SK-N-SH treated with all-trans-retinoic acid at 6 μM for 48 hours (cell line): Measurements from ENCODE around the gene MIEF2.

Experiments used
- ATAC-seq: fragments of 200-7000 bp; cut with Tn5 transposase; 3 replicates; pipeline ENCODE4 v1.9.1; 2020; ENCODE audit warnings: mild to moderate bottlenecking, moderate library complexity
- ARNTL ChIP-seq: fragments of 450-650 bp; formaldehyde crosslinking; IDR thresholded peaks from 2 replicates; pipeline ENCODE4 v1.5.0; 2020; ENCODE audit warnings: low read depth, mild to moderate bottlenecking, moderate library complexity, borderline replicate concordance
- BACH2 ChIP-seq: fragments of 250-450 bp; sonication (Bioruptor Pico); IDR thresholded peaks from 2 replicates; pipeline ENCODE4 v1.9.0; 2021; ENCODE audit warnings: mild to moderate bottlenecking, borderline replicate concordance
- CSDC2 ChIP-seq: fragments of 250-450 bp; sonication (Bioruptor Pico); IDR thresholded peaks from 2 replicates; pipeline ENCODE4 v1.5.0; 2020; ENCODE audit warnings: mild to moderate bottlenecking, moderate library complexity
- ESRRG ChIP-seq: fragments of 250-450 bp; sonication (Bioruptor Pico); IDR thresholded peaks from 2 replicates; pipeline ENCODE4 v1.6.1; 2021; ENCODE audit warnings: mild to moderate bottlenecking
- GLIS3 ChIP-seq: fragments of 250-450 bp; sonication (Bioruptor Pico); IDR thresholded peaks from 2 replicates; pipeline ENCODE4 v1.5.0; 2020; ENCODE audit warnings: mild to moderate bottlenecking, moderate library complexity
- ISL1 ChIP-seq: fragments of 250-450 bp; sonication (Bioruptor Pico); IDR thresholded peaks from 2 replicates; pipeline ENCODE4 v2.1.2; 2022; ENCODE audit warnings: mild to moderate bottlenecking, moderate library complexity
- OSR1 ChIP-seq: fragments of 250-450 bp; sonication (Bioruptor Pico); IDR thresholded peaks from 2 replicates; pipeline ENCODE4 v1.8.0; 2022; ENCODE audit warnings: moderate library complexity, mild to moderate bottlenecking, inconsistent platforms
- POU6F1 ChIP-seq: fragments of 250-450 bp; sonication (Bioruptor Pico); IDR thresholded peaks from 2 replicates; pipeline ENCODE4 v1.8.0; 2021; ENCODE audit warnings: low read depth, mild to moderate bottlenecking, moderate library complexity, borderline replicate concordance
- PPARA ChIP-seq: fragments of 250-450 bp; sonication (Bioruptor Pico); IDR thresholded peaks from 2 replicates; pipeline ENCODE4 v1.5.0; 2020; ENCODE audit warnings: mild to moderate bottlenecking, borderline replicate concordance
- RARB ChIP-seq: fragments of 250-450 bp; sonication (Bioruptor Pico); IDR thresholded peaks from 2 replicates; pipeline ENCODE4 v1.8.0; 2021; ENCODE audit warnings: mild to moderate bottlenecking, moderate library complexity
- TCF4 ChIP-seq: fragments of 250-450 bp; sonication (Bioruptor Pico); IDR thresholded peaks from 2 replicates; pipeline ENCODE4 v1.8.0; 2021; ENCODE audit warnings: mild to moderate bottlenecking, moderate library complexity, borderline replicate concordance
- TOX ChIP-seq: fragments of 250-450 bp; sonication (Bioruptor Pico); IDR thresholded peaks from 2 replicates; pipeline ENCODE4 v1.8.0; 2021; ENCODE audit warnings: mild to moderate bottlenecking, moderate library complexity, borderline replicate concordance
- ZC3H10 ChIP-seq: fragments of 250-450 bp; sonication (Bioruptor Pico); IDR thresholded peaks from 2 replicates; pipeline ENCODE4 v1.5.1; 2021; ENCODE audit warnings: mild to moderate bottlenecking, moderate library complexity
- ZFP3 ChIP-seq: fragments of 250-450 bp; sonication (Bioruptor Pico); IDR thresholded peaks from 2 replicates; pipeline ENCODE4 v1.5.0; 2020; ENCODE audit warnings: mild to moderate bottlenecking, moderate library complexity
- ZFP30 ChIP-seq: fragments of 450-650 bp; formaldehyde crosslinking; IDR thresholded peaks from 2 replicates; pipeline ENCODE4 v1.5.0; 2022; ENCODE audit warnings: mild to moderate bottlenecking, moderate library complexity
- ZNF565 ChIP-seq: fragments of 450-650 bp; formaldehyde crosslinking; conservative IDR thresholded peaks from 2 replicates; pipeline ENCODE4 v1.5.0; 2020; ENCODE audit warnings: low read depth, mild to moderate bottlenecking, moderate library complexity
- ZNF70 ChIP-seq: fragments of 450-650 bp; formaldehyde crosslinking; IDR thresholded peaks from 2 replicates; pipeline ENCODE4 v1.5.0; 2020; ENCODE audit warnings: mild to moderate bottlenecking, moderate library complexity
- ZNF8 ChIP-seq: fragments of 450-650 bp; formaldehyde crosslinking; IDR thresholded peaks from 2 replicates; pipeline ENCODE4 v1.5.0; 2020; ENCODE audit warnings: mild to moderate bottlenecking, moderate library complexity
- TF ChIP-seq, protein P1 (sequence below): fragments of 250-450 bp; sonication (Bioruptor Pico); IDR thresholded peaks from 2 replicates; pipeline ENCODE4 v1.5.1; 2021; ENCODE audit warnings: mild to moderate bottlenecking, moderate library complexity
- TF ChIP-seq, protein P2 (sequence below): fragments of 250-450 bp; sonication (Bioruptor Pico); IDR thresholded peaks from 2 replicates; pipeline ENCODE4 v1.8.0; 2020; ENCODE audit warnings: mild to moderate bottlenecking, moderate library complexity, borderline replicate concordance
- TF ChIP-seq, protein P3 (sequence below): fragments of 250-450 bp; sonication (Bioruptor Pico); IDR thresholded peaks from 2 replicates; pipeline ENCODE4 v1.5.1; 2020; ENCODE audit warnings: low read depth, mild to moderate bottlenecking, moderate library complexity

MIEF2 gene

DNA sequence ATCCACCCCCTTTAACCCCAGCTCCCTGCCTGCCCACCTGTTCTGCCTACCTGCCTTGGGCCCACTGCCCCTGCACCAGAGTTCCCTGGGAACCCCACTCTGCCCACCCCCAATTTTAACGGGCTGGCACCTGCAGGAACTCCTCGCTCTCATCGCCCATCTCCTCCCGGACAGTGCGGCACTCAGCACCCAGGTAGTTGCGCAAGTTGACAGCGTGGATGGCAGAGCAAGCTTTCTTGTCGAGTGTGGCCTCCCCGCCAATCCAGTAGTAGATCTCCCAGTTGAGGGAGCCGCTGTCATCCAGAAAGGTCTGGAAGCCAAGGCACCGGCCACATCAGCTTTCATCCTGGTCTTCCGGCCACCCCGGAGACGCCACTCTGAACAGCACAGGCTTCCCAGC, 9.8 kb upstream of the MIEF2 start:
- ATAC-seq, result no peak
- TF ChIP-seq ZNF565 (CRISPR knock-in tag), result no peak
- TF ChIP-seq POU6F1 (CRISPR knock-in tag), result no peak
- TF ChIP-seq TOX (CRISPR knock-in tag), result no peak
- no peak for TF ChIP-seq ESRRG (CRISPR knock-in tag)
- no peak for TF ChIP-seq ZNF70 (CRISPR knock-in tag)
- TF ChIP-seq, protein P1, sequence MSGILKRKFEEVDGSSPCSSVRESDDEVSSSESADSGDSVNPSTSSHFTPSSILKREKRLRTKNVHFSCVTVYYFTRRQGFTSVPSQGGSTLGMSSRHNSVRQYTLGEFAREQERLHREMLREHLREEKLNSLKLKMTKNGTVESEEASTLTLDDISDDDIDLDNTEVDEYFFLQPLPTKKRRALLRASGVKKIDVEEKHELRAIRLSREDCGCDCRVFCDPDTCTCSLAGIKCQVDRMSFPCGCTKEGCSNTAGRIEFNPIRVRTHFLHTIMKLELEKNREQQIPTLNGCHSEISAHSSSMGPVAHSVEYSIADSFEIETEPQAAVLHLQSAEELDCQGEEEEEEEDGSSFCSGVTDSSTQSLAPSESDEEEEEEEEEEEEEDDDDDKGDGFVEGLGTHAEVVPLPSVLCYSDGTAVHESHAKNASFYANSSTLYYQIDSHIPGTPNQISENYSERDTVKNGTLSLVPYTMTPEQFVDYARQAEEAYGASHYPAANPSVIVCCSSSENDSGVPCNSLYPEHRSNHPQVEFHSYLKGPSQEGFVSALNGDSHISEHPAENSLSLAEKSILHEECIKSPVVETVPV (CRISPR knock-in tag), result no peak
- no peak for TF ChIP-seq ZNF8 (CRISPR knock-in tag)
- no peak for TF ChIP-seq TCF4 (CRISPR knock-in tag)
- no peak for TF ChIP-seq PPARA (CRISPR knock-in tag)
- TF ChIP-seq ZFP30 (CRISPR knock-in tag), result no peak
- TF ChIP-seq ARNTL (CRISPR knock-in tag), result no peak
- TF ChIP-seq ZFP3, result no peak

DNA sequence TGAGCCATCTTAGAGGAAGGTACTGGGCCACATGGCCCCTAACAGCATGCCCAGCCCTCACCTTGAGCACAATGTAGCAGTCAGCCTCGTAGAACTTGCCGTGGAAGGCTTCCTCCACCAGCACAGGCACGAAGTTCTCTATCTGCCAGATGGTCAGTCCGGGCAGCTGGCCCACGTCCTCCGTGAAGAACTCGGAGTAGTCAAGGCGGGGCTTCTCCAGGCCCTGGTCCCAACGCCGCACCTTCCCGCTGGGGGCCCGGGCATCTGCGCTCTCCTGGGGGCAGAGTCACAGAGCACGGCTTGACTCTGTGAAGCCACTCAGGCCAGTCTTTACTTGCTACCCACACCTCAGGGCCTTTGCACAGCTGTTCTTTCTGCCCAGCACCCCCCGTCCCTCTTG, 9.3 kb upstream of the MIEF2 start:
- TF ChIP-seq PPARA (CRISPR knock-in tag) (no peak), ZFP3 (no peak), ZFP30 (CRISPR knock-in tag) (no peak), TCF4 (CRISPR knock-in tag) (no peak), ZNF565 (CRISPR knock-in tag) (no peak), ZC3H10 (CRISPR knock-in tag) (no peak), ZNF70 (CRISPR knock-in tag) (no peak)
- TF ChIP-seq, protein P2, sequence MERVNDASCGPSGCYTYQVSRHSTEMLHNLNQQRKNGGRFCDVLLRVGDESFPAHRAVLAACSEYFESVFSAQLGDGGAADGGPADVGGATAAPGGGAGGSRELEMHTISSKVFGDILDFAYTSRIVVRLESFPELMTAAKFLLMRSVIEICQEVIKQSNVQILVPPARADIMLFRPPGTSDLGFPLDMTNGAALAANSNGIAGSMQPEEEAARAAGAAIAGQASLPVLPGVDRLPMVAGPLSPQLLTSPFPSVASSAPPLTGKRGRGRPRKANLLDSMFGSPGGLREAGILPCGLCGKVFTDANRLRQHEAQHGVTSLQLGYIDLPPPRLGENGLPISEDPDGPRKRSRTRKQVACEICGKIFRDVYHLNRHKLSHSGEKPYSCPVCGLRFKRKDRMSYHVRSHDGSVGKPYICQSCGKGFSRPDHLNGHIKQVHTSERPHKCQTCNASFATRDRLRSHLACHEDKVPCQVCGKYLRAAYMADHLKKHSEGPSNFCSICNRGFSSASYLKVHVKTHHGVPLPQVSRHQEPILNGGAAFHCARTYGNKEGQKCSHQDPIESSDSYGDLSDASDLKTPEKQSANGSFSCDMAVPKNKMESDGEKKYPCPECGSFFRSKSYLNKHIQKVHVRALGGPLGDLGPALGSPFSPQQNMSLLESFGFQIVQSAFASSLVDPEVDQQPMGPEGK, result no peak
- ATAC-seq, result no peak

DNA sequence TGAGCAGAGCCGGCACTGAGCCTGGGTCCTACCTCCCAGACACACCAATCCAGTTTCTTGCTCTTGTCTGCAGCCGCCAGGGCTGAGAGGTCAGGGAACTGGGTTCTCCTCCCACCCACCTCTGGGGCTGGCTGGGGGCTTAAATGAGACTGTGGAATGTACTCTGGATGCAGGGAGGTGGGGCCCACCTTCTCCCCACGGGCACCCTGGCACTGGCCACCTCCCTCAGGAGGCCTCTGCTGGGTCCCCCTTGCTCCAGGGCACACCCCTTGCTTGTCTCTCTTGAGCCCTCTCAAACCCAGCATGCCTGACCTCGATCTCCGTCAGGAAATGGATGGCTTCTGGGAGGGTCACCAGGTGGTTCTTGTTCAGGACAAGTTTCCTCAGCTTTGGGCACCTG, 8.3 kb upstream of the MIEF2 start:
- TF ChIP-seq ZNF565 (CRISPR knock-in tag), result no peak
- TF ChIP-seq ZNF8 (CRISPR knock-in tag), result no peak
- TF ChIP-seq ZNF70 (CRISPR knock-in tag), result no peak
- no peak for TF ChIP-seq ZC3H10 (CRISPR knock-in tag)
- TF ChIP-seq, protein P2, result no peak
- no peak for TF ChIP-seq PPARA (CRISPR knock-in tag)
- no peak for TF ChIP-seq CSDC2 (CRISPR knock-in tag)
- TF ChIP-seq ARNTL (CRISPR knock-in tag), result no peak
- no peak for TF ChIP-seq GLIS3
- no peak for TF ChIP-seq BACH2
- no peak for TF ChIP-seq RARB (CRISPR knock-in tag)
- TF ChIP-seq ISL1 (CRISPR knock-in tag), result no peak
- TF ChIP-seq OSR1, result no peak
- TF ChIP-seq, protein P3, sequence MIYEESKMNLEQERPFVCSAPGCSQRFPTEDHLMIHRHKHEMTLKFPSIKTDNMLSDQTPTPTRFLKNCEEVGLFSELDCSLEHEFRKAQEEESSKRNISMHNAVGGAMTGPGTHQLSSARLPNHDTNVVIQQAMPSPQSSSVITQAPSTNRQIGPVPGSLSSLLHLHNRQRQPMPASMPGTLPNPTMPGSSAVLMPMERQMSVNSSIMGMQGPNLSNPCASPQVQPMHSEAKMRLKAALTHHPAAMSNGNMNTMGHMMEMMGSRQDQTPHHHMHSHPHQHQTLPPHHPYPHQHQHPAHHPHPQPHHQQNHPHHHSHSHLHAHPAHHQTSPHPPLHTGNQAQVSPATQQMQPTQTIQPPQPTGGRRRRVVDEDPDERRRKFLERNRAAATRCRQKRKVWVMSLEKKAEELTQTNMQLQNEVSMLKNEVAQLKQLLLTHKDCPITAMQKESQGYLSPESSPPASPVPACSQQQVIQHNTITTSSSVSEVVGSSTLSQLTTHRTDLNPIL, result no peak
- no peak for TF ChIP-seq TOX (CRISPR knock-in tag)
- ATAC-seq, result no peak
